GM21619 (cell line): ENCODE measurements around the gene CFAP58.
A peak's percentile ranks its signal among the peaks of the same experiment; 100 is the strongest.
"Not testable (repeated sequence)": the region's sequence is repeated elsewhere in the genome, so short reads cannot be mapped to it uniquely, and the experiment has no call there.

Experiments
- ATAC-seq: cut with Tn5 transposase; IDR thresholded peaks from one replicate; pipeline ENCODE4 v1.9.1; 2021; ENCODE audit not compliant: unreplicated experiment

The CFAP58 gene

GRCh38 chr10:104433669-104434068, 80.0 kb downstream of the CFAP58 start:
- ATAC-seq: no peak

DNA sequence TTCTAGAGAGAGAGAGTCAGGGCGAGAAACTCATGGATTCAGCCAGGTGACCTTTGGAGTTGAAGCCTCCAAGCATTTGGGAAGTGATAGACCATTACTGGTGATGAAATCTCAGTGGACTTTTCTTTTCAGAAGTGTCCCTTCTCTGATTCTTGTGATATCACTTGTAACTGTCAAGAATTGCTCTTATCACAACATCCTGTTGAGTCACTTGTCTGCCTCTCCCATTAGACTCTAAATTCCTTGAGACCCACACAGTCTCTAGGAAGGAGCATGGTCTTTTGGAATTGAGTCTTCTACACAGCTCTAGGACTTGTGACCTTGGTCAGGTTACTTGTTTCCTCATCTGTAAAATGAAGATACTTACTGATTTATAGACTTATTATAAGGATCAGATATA, 81.0 kb downstream of the CFAP58 start:
- no peak for ATAC-seq

GRCh38 chr10:104435822-104436221, 82.2 kb downstream of the CFAP58 start:
- ATAC-seq: no peak

DNA sequence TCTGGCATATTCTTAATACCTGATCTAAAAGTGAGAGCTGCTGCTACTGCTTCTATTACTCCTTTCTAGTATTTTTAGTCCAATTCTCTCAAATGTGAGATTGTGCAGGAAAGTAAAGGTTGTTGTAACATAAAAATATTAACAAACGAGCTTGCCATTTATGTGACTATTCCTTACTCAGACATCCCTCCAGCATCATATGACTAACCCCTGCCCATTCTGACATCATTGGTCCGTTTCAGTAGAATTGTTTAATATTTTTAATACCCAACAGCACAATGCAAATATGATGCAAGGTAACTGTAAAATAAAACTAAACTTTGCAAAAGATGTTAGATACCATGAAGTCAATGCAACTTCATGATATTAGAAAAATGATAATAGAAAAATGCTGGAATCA, 83.6 kb downstream of the CFAP58 start:
- no peak for ATAC-seq

- ATAC-seq: no peak
These were observed 86.6 kb downstream of the CFAP58 start for GRCh38 chr10:104440221-104440620.

DNA sequence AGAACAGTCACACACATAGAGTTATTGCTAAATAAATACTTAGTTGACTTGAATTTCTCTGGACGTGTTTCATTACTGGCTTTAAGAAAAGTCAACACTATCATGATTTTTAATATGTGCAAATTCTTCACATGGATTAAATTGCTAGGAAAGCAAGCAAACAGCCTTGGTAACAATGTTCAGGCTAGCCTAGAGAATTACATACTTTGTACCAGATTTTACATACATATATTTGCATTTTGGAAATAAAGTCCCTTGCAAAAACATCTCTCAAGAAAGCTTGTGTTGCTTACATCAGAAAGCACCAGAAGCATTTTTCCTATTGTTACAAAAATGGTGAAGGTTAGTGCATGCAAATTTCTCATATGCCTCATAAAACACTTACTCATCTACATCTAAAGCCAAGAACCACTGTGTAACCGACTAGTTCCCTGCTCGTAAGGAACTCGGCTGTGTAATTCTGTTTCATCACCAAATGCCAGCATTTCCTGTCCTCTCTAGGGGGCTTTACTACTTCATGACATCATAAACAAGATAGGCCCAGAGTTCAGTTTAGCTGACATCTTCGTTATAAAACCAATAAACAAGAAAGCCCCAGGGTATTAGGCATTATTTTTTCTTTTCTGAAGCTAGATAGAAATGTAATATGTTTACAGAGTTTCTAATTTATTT, 87.8 kb downstream of the CFAP58 start:
- ATAC-seq: no peak

GRCh38 chr10:104445359-104445758, 91.7 kb downstream of the CFAP58 start:
- ATAC-seq: no peak

DNA sequence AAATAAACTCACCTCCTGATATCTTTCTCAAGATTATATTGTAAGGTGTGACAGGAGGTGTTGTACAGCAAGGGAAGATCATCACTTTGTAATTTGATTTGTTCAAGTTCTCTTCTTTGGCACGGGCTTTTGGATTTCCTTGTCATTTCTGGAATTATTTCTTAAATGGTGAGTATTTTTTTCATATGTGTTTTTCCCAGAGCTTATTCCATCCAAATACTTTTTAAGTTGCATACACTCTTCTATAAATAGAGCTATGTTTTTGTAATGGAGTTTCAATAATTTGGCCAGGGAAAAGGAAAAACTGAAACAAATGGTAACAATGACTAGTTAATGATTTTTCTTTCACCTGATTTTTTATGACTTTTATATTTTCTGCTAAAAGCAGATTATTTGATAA, 92.5 kb downstream of the CFAP58 start:
- ATAC-seq: no peak

DNA sequence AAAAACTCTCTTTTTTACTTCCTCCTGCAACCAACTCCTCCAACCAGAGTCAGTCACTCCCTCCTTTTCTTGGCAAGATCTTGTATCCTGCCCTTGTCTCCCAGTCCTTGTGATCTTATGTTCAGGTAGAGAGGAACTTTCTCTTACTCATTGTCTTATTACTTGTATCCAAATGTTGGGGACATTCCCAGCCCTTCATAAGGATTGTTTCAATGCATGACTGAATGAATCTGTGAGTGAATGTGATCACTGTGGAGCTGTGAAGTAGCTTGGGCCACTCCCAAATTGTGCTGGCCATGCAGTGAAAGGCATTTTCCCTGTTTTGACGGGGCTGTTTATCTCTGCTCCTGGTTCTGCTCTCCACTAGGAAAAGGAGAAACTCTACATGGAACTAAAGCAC, 93.7 kb downstream of the CFAP58 start:
- ATAC-seq: no peak

DNA sequence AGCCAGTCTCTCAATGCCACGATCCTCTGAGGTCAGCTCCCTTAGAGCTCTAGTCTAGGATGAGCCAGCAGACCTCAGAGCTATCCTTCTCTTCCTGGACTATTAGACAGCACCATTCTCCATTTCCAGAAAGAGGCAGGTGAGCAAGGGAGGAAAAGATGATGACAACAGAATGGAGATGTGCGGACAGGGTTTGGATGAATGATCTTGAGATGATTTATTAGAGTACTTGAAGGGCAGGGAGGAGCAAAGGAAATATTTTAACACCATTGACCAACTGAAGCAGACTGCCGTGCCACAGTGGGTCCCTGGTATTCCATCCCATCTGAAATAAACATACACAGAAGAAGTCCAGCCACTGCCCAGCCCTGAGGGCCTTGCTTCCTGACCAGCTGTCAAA, 94.3 kb downstream of the CFAP58 start:
- no peak for ATAC-seq

DNA sequence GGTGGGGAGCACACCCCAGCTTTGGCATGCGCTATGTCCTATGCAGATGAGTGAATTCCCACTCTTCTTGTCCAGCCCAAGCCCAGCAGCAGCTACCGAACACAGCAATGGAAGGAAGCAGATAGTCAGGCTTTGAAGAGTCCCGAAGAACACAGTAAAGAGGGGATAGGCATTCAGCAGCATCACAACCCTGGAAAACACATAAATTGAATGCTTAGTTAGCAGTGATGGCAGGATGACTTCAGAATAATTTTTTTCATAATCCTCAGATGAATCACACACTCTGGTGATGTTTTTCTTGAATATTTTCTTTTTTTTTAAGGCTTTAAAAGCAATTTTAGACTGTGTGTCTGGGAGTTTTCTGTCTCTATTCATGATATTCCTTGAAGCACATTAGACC, 95.8 kb downstream of the CFAP58 start:
- ATAC-seq: no peak

GRCh38 chr10:104450490-104450889, 96.9 kb downstream of the CFAP58 start:
- no peak for ATAC-seq

DNA sequence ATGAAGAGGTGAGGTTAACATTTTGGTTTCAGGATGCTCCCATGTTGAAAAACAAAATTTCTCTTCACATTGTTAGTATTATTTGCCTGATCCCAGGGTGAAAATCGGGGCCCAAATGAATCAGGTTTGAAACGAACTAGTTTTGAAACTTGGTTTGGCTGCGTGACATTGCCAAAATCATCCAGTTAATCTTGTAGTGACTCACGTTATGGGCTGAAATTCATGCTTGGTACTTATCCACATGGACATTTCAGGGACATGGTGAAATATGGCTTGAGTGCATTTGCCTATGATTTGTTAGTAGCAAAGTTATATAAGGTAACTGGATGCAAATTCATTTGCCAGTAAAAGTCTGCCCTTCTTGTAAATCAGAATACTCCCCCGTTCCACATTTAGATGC, 97.3 kb downstream of the CFAP58 start:
- ATAC-seq: no peak

DNA sequence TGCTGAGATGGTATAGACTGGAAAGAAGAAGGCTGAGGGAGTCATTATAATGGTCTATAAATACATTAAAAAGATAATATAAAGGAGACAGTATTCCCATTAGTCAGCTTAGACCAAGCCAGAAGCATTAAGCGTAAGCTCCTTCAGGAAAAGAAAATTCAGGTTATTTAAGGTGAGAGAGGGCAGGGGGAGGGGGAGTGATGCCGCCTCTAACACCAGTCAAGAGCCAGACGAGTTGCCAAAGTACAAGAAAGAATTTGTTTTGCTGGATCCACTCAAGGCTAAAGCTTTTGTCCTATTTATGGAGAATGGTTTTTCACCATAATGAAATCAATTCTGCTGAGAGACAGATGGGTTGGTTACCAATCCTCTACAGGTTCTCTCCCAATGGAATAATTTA, 99.3 kb downstream of the CFAP58 start:
- no peak for ATAC-seq

DNA sequence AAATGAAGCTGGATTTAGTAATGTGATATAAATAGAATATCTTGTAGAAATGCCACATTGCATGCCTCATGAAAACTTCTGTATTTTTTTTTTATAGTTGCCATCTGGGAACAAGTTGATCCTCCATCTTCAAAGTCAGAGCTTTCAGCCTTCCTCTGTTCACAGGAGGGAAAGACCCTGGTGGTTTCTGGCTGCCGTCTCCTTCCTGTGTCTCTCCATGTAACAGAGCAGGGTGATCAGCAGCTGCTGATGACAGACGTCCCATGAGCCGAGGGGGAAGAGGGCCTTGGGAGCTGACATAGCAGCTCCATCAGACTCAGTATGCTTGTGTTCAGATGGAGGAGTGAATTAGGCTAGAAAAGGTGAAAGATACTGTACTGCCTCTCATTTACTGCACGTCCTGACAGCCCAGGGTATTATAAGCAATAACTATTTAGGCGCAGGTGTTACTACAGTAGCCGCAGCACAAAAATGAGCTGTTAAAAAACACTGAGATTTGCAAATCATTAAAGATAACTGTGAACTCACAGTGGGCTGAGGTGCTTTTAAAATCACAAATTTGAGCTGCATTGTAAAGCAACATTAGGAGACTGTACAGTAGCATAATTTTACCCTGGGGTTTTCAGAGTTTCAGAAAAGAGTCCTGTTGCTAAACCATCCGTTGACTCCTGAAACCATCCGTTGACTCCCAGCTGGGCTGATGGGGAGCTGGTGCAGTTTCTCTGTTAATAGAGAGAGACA, 103.3 kb downstream of the CFAP58 start:
- ATAC-seq: peak; percentile 90

GRCh38 chr10:104457543-104457828, 103.9 kb downstream of the CFAP58 start:
- no peak for ATAC-seq

DNA sequence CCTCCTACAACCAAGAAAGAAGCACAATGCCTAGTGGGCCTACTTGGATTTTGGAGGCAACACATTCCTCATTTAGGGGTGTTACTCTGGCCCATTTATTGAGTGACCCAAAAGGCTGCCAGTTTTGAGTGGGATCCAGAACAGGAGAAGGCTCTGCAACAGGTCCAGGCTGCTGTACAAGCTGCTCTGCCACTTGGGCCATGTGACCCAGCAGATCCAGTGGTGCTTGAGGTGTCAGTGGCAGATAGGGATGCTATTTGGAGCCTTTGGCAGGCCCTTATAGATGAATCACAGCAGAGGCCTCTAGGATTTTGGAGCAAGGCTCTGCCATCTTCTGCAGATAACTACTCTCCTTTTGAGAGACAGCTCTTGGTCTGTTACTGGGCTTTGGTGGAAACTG, 111.9 kb downstream of the CFAP58 start:
- ATAC-seq: not testable (repeated sequence)

DNA sequence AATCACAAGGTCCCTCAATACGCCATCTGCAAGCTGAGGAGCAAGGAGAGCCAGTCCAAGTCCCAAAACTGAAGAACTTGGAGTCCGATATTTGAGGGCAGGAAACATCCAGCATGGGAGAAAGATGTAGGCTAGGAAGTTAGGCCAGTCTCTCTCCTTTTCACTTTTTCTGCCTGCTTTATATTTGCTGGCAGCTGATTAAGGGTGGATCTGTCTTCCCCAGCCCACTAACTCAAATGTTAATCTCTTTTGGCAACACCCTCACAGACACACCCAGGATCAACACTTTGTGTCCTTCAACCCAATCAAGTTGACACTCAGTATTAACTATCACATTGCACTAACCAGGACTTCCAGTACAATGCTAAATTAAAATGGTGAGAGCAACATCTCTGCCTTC, 115.2 kb downstream of the CFAP58 start:
- not testable (repeated sequence) for ATAC-seq

DNA sequence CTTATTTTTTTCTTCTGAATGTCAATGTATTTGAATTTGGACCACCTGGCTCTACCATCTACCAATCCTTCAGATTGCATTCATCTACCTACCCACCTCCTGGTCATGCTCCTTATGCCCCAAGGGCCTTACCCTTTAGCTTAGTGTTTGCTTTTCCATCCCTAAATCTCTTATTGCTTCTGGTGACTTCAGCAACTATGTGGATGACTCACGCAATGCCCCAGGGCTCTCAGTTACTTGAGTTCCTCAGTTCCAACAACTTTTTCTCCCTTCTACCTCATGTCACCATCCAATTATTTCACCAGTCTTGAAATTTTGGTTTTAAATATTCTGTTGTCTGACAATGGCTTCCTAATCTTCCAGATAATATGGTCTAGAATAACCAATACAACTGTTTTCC, 118.9 kb downstream of the CFAP58 start:
- no peak for ATAC-seq

DNA sequence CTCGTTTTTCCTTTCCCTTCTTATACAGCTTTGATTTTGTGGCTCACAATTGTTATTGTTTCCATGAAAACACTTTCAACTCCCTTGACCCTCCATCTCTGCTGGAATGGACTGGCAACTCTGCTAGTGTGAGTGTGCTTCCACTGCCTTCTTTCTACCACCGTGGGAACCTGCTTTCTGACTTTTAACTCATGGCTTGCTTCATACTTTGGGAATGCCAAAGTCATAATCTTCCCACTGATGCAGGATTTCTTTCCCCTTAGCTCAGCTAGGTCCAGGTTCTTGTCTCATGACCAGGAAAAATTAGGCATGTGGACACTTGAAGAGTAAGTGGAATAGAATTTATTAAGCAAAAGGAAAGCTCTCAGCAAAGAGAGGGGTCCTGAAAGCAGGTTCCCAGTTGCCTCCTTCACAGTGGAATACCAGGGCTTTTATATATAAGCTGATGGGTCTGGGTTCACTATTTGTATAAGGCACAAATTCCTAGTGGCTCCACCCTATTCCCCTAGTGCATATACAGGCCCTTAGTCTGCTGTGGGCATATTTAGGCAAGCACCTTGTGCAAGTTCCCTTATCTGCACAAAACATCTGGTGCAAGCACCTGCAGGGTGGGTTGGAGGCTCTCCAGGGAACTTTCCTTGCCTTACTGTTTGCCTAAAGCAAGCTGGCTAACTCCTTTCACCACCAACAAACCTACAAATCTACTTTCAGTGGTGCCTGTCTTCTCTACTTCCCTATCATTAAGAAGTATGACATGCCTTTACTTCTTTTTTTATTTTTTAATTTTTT, 119.5 kb downstream of the CFAP58 start:
- ATAC-seq: no peak

- ATAC-seq: no peak
These were observed 124.7 kb downstream of the CFAP58 start for GRCh38 chr10:104478380-104478779.

DNA sequence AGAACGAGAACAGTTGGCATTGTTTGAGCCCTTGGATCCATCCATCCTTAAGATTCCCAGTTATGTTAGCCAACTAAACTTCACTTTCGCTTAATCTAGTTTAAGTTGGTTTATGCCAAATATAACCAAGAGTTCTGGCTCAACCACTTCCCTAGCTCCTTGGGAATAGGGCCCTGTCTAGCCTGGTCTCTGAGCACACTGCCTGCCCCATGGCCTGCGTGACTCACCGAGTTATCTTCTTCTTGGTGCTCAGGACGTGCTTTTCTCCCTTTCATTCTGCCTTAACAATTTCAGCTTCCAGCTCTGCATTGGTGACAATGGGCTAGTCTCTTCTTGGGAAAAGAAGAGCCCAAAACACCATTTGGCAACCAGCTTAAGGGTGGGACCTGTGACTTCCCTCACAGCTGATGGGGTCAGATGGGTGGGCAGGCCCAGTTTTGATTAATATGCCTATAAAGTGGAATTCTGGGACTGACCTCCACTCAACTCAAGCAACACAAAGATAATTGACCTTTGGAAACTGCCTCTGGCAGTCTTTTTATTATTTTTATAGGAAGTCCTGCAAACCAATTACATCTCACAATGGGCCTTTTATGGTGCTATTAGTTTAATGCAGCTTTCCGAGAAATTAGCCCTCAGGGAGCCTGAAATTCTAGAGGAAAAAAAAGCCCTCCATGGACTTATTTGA, 126.4 kb downstream of the CFAP58 start:
- ATAC-seq: no peak
